ENCODE data around the gene L2HGDH. TPM values are rescaled to one million over a fixed set of nuclear protein-coding genes. Genes with fewer than 3 reads are reported as not detected.
A peak's percentile ranks its signal among the peaks of the same experiment; 100 is the strongest.

L2HGDH gene
- total RNA-seq, 4 donors from 2014 or later = 0.80 to 73.3 (median 8.3) TPM

- peak overlapping the region; percentile 92 to 98 (median 93) for H3K27ac ChIP-seq
- peaks cover 6 to 20% (median 13%) of the 10 kb centered on the region in 4 donors for H3K4me1 ChIP-seq
- intact Hi-C loops (cut with DNase I; ENCODE audit: low total_unique reads) (loop anchor here (10.0 kb wide), 1 partner anchor 82 kb away; the partner anchor contains the start of gene CDKL1), in situ Hi-C loops (cut with MboI; ENCODE audit: low pct_ligation_motif_present in 1 of 4, low pct_unique_long_range_greater_than_20kb in 1 of 4, low sequenced_read_pairs in 3 of 4) (no loop called here)
- H3K27me3 ChIP-seq = no peaks in the 10 kb centered on the region
- H3K9me3 ChIP-seq = no peaks in the 10 kb centered on the region
- H3K36me3 ChIP-seq = no peaks in the 10 kb centered on the region
- peak overlapping the region; percentile 55 to 90 (median 72) for H3K4me3 ChIP-seq
- DNase-seq = no peak
- TF ChIP-seq EP300 (IDR thresholded peaks at IDR 0.05; ENCODE audit: low read depth) (no peak), POLR2AphosphoS5 (IDR thresholded peaks at IDR 0.05) (no peak), POLR2A (IDR thresholded peaks at IDR 0.05) (no peak), CTCF (IDR thresholded peaks at IDR 0.05) (no peak)
- 3% methylated on average over 11 of the region's 18 CpGs; no CpG with 5 or more reads in 1 of the 2 donors for WGBS, 2 donors (ENCODE audit: low coverage in 1 of 2)
Observed at GRCh38 chr14:50312734-50313054, 665 bp upstream of the L2HGDH start.

- in situ Hi-C loops (cut with MboI; ENCODE audit: low pct_ligation_motif_present in 1 of 4, low pct_unique_long_range_greater_than_20kb in 1 of 4, low sequenced_read_pairs in 3 of 4) = no loop called here
- no peaks in the 10 kb centered on the region for H3K27me3 ChIP-seq
- TF ChIP-seq CTCF (IDR thresholded peaks at IDR 0.05) = peak; percentile 37 to 84 (median 59)
- TF ChIP-seq POLR2AphosphoS5 (IDR thresholded peaks at IDR 0.05) = no peak
- intact Hi-C loops (cut with DNase I; ENCODE audit: low total_unique reads) = loop anchor here (10.0 kb wide), 1 partner anchor 83 kb away; the partner anchor contains the start of gene CDKL1
- H3K27ac ChIP-seq = peak overlapping the region; percentile 92 to 98 (median 93)
- H3K4me3 ChIP-seq = peak overlapping the region; percentile 55 to 90 (median 72)
- H3K4me1 ChIP-seq = peaks cover 6 to 20% (median 13%) of the 10 kb centered on the region in 4 donors
- no peak for DNase-seq
- H3K36me3 ChIP-seq = no peaks in the 10 kb centered on the region
- 1 to 4% methylated on average over 5 to 18 of the region's 18 CpGs for WGBS, 2 donors (ENCODE audit: low coverage in 1 of 2)
- no peaks in the 10 kb centered on the region for H3K9me3 ChIP-seq
Observed at GRCh38 chr14:50311337-50311971, 575 bp downstream of the L2HGDH start.

- TF ChIP-seq EP300 (IDR thresholded peaks at IDR 0.05; ENCODE audit: low read depth) = no peak
- TF ChIP-seq POLR2AphosphoS5 (IDR thresholded peaks at IDR 0.05) = no peak
- no peak for TF ChIP-seq CTCF (IDR thresholded peaks at IDR 0.05)
- no peak for TF ChIP-seq POLR2A (IDR thresholded peaks at IDR 0.05)
- Histone ChIP-seq H3K36me3 (no peaks in the 10 kb centered on the region), H3K4me1 (peaks cover 6 to 20% (median 13%) of the 10 kb centered on the region in 4 donors), H3K9me3 (no peaks in the 10 kb centered on the region), H3K4me3 (no peak overlapping the region), H3K27me3 (no peaks in the 10 kb centered on the region), H3K27ac (no peak overlapping the region)
- WGBS, 2 donors (ENCODE audit: low coverage in 1 of 2) = 84 to 93% methylated on average over 4 of the region's 4 CpGs
- DNase-seq = no peak
- in situ Hi-C loops (cut with MboI; ENCODE audit: low pct_ligation_motif_present in 1 of 4, low pct_unique_long_range_greater_than_20kb in 1 of 4, low sequenced_read_pairs in 3 of 4) (no loop called here), intact Hi-C loops (cut with DNase I; ENCODE audit: low total_unique reads) (loop anchor here (10.0 kb wide), 1 partner anchor 84 kb away; the partner anchor contains the start of gene CDKL1)
Observed at GRCh38 chr14:50310445-50310844, 1.6 kb downstream of the L2HGDH start.

GRCh38 chr14:50308363-50308915 is 3.6 kb downstream of the L2HGDH start:
- 76 to 80% methylated on average over 4 of the region's 4 CpGs for WGBS, 2 donors (ENCODE audit: low coverage in 1 of 2)
- in situ Hi-C loops (cut with MboI; ENCODE audit: low pct_ligation_motif_present in 1 of 4, low pct_unique_long_range_greater_than_20kb in 1 of 4, low sequenced_read_pairs in 3 of 4) = no loop called here
- Histone ChIP-seq H3K4me3 (no peak overlapping the region), H3K9me3 (no peaks in the 10 kb centered on the region), H3K36me3 (no peaks in the 10 kb centered on the region), H3K27ac (no peak overlapping the region), H3K27me3 (no peaks in the 10 kb centered on the region), H3K4me1 (peaks cover 6 to 17% (median 12%) of the 10 kb centered on the region in 4 donors)
- DNase-seq = no peak
- intact Hi-C loops (cut with DNase I; ENCODE audit: low total_unique reads) = no loop called here
- TF ChIP-seq CTCF (IDR thresholded peaks at IDR 0.05) (no peak), POLR2A (IDR thresholded peaks at IDR 0.05) (no peak), POLR2AphosphoS5 (IDR thresholded peaks at IDR 0.05) (no peak), EP300 (IDR thresholded peaks at IDR 0.05; ENCODE audit: low read depth) (no peak)
